HG03064 (cell line): ENCODE data around the gene NAT8L.
"Not testable (repeated sequence)": the region's sequence is repeated elsewhere in the genome, so short reads cannot be mapped to it uniquely, and the experiment has no call there.

Source experiments
- ATAC-seq: cut with Tn5 transposase; IDR thresholded peaks from one replicate; pipeline ENCODE4 v1.9.1; 2021; ENCODE audit warnings: low read depth; ENCODE audit not compliant: unreplicated experiment

NAT8L gene

GRCh38 chr4:2059046-2059725, at the start of gene NAT8L:
Gene NAT8L, plus strand, starts transcription at chr4:2059327. Its CDS starts 185 bp downstream, at chr4:2059512.
- ATAC-seq: no peak

GRCh38 chr4:2009651-2010233, 49.4 kb upstream of the NAT8L start:
- ATAC-seq: no peak

- no peak for ATAC-seq
Measured at GRCh38 chr4:2011583-2011982, 47.5 kb upstream of the NAT8L start.

- ATAC-seq: no peak
Measured at GRCh38 chr4:2015008-2015407, 44.1 kb upstream of the NAT8L start.

- ATAC-seq: not testable (repeated sequence)
Measured at GRCh38 chr4:2021358-2022018, 37.6 kb upstream of the NAT8L start.

- ATAC-seq: no peak
Measured at GRCh38 chr4:2024683-2025082, 34.4 kb upstream of the NAT8L start.

- no peak for ATAC-seq
Measured at GRCh38 chr4:2025817-2026216, 33.3 kb upstream of the NAT8L start.

- ATAC-seq: not testable (repeated sequence)
Measured at GRCh38 chr4:2027120-2027519, 32.0 kb upstream of the NAT8L start.

GRCh38 chr4:2031161-2031560, 28.0 kb upstream of the NAT8L start:
- ATAC-seq: not testable (repeated sequence)

GRCh38 chr4:2036327-2036726, 22.8 kb upstream of the NAT8L start:
- no peak for ATAC-seq

GRCh38 chr4:2036866-2037265, 22.3 kb upstream of the NAT8L start:
- no peak for ATAC-seq

- ATAC-seq: no peak
Measured at GRCh38 chr4:2040391-2041238, 18.5 kb upstream of the NAT8L start.

GRCh38 chr4:2041239-2042130, 17.6 kb upstream of the NAT8L start:
- no peak for ATAC-seq

GRCh38 chr4:2042204-2042946, 16.8 kb upstream of the NAT8L start:
- no peak for ATAC-seq

GRCh38 chr4:2042947-2043395, 16.2 kb upstream of the NAT8L start:
- ATAC-seq: no peak

GRCh38 chr4:2043396-2044118, 15.6 kb upstream of the NAT8L start:
- ATAC-seq: no peak

- no peak for ATAC-seq
Measured at GRCh38 chr4:2044119-2044485, 15.0 kb upstream of the NAT8L start.
